ENCODE data around the gene DCANP1.

DNA sequence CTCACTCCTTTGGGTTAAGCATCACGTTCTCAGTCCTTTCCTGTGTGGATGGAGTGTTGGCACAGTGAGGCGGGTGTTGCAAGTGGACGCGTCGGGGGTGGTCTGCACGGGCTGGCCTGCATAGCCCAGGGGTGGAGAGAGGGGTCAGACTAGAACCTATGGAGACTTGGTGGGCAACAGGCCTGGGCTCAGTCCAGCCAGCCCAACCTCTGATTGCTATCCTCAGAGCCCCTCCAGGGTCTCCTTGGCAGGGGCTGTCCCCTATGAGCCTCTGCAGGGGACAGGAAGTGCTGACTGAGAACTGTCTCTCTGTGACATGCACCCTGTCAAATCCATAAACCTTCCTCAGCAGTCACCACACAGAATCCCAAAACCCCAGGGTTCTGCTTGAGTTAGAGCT lies 2.3 kb downstream of the DCANP1 start:
- TF ChIP-seq, protein P1, sequence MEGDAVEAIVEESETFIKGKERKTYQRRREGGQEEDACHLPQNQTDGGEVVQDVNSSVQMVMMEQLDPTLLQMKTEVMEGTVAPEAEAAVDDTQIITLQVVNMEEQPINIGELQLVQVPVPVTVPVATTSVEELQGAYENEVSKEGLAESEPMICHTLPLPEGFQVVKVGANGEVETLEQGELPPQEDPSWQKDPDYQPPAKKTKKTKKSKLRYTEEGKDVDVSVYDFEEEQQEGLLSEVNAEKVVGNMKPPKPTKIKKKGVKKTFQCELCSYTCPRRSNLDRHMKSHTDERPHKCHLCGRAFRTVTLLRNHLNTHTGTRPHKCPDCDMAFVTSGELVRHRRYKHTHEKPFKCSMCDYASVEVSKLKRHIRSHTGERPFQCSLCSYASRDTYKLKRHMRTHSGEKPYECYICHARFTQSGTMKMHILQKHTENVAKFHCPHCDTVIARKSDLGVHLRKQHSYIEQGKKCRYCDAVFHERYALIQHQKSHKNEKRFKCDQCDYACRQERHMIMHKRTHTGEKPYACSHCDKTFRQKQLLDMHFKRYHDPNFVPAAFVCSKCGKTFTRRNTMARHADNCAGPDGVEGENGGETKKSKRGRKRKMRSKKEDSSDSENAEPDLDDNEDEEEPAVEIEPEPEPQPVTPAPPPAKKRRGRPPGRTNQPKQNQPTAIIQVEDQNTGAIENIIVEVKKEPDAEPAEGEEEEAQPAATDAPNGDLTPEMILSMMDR (conservative IDR thresholded peaks at IDR 0.05; ENCODE audit: low read length): no peak
- TF ChIP-seq EZH2phosphoT487 (IDR thresholded peaks at IDR 0.05; ENCODE audit: borderline replicate concordance): no peak

Measured in Loucy (cell line).